ENCODE results near the gene LMBRD2.

The LMBRD2 gene

GRCh38 chr5:36172599-36172998 lies 20.9 kb upstream of the LMBRD2 start:
- TF ChIP-seq GATA2 (IDR thresholded peaks at IDR 0.05; ENCODE audit: low read depth, low read length) (no peak), GATA3 (IDR thresholded peaks at IDR 0.05; ENCODE audit: low read depth, low read length) (no peak)

- TF ChIP-seq GATA2 (IDR thresholded peaks at IDR 0.05; ENCODE audit: low read depth, low read length) (peak; percentile 53; the same call in 1 of the 2 replicates), GATA3 (IDR thresholded peaks at IDR 0.05; ENCODE audit: low read depth, low read length) (peak; percentile 75)
Observed at GRCh38 chr5:36170832-36171424, 19.2 kb upstream of the LMBRD2 start.

GRCh38 chr5:36168737-36169136 lies 17.1 kb upstream of the LMBRD2 start:
- no peak for TF ChIP-seq GATA2 (IDR thresholded peaks at IDR 0.05; ENCODE audit: low read depth, low read length)
- TF ChIP-seq GATA3 (IDR thresholded peaks at IDR 0.05; ENCODE audit: low read depth, low read length), result no peak

GRCh38 chr5:36164461-36164860 lies 12.8 kb upstream of the LMBRD2 start:
- no peak for TF ChIP-seq GATA2 (IDR thresholded peaks at IDR 0.05; ENCODE audit: low read depth, low read length)
- TF ChIP-seq GATA3 (IDR thresholded peaks at IDR 0.05; ENCODE audit: low read depth, low read length), result no peak

GRCh38 chr5:36162810-36163486 lies 11.3 kb upstream of the LMBRD2 start:
- TF ChIP-seq GATA3 (IDR thresholded peaks at IDR 0.05; ENCODE audit: low read depth, low read length), result no peak
- no peak for TF ChIP-seq GATA2 (IDR thresholded peaks at IDR 0.05; ENCODE audit: low read depth, low read length)

GRCh38 chr5:36161361-36161760 lies 9.7 kb upstream of the LMBRD2 start:
- no peak for TF ChIP-seq GATA3 (IDR thresholded peaks at IDR 0.05; ENCODE audit: low read depth, low read length)
- TF ChIP-seq GATA2 (IDR thresholded peaks at IDR 0.05; ENCODE audit: low read depth, low read length), result no peak

- TF ChIP-seq GATA3 (IDR thresholded peaks at IDR 0.05; ENCODE audit: low read depth, low read length) (no peak), GATA2 (IDR thresholded peaks at IDR 0.05; ENCODE audit: low read depth, low read length) (no peak)
Observed at GRCh38 chr5:36160617-36161016, 8.9 kb upstream of the LMBRD2 start.

GRCh38 chr5:36158144-36158543 lies 6.5 kb upstream of the LMBRD2 start:
- no peak for TF ChIP-seq GATA3 (IDR thresholded peaks at IDR 0.05; ENCODE audit: low read depth, low read length)
- TF ChIP-seq GATA2 (IDR thresholded peaks at IDR 0.05; ENCODE audit: low read depth, low read length), result peak; percentile 69

- TF ChIP-seq GATA3 (IDR thresholded peaks at IDR 0.05; ENCODE audit: low read depth, low read length) (no peak), GATA2 (IDR thresholded peaks at IDR 0.05; ENCODE audit: low read depth, low read length) (no peak)
Observed at GRCh38 chr5:36156619-36157018, 4.9 kb upstream of the LMBRD2 start.

GRCh38 chr5:36156121-36156601 lies 4.5 kb upstream of the LMBRD2 start:
- no peak for TF ChIP-seq GATA2 (IDR thresholded peaks at IDR 0.05; ENCODE audit: low read depth, low read length)
- TF ChIP-seq GATA3 (IDR thresholded peaks at IDR 0.05; ENCODE audit: low read depth, low read length), result no peak

- no peak for TF ChIP-seq GATA2 (IDR thresholded peaks at IDR 0.05; ENCODE audit: low read depth, low read length)
- TF ChIP-seq GATA3 (IDR thresholded peaks at IDR 0.05; ENCODE audit: low read depth, low read length), result no peak
Observed at GRCh38 chr5:36155291-36155690, 3.6 kb upstream of the LMBRD2 start.

GRCh38 chr5:36153726-36154125 lies 2.0 kb upstream of the LMBRD2 start:
- no peak for TF ChIP-seq GATA2 (IDR thresholded peaks at IDR 0.05; ENCODE audit: low read depth, low read length)
- TF ChIP-seq GATA3 (IDR thresholded peaks at IDR 0.05; ENCODE audit: low read depth, low read length), result no peak

- TF ChIP-seq GATA2 (IDR thresholded peaks at IDR 0.05; ENCODE audit: low read depth, low read length) (no peak), GATA3 (IDR thresholded peaks at IDR 0.05; ENCODE audit: low read depth, low read length) (no peak)
Observed at GRCh38 chr5:36153298-36153677, 1.6 kb upstream of the LMBRD2 start.

- no peak for TF ChIP-seq GATA3 (IDR thresholded peaks at IDR 0.05; ENCODE audit: low read depth, low read length)
Observed at GRCh38 chr5:36152324-36153297, 924 bp upstream of the LMBRD2 start.

All from SH-SY5Y (cell line).